OCI-LY1 (cell line): ENCODE data around the gene DIPK1C.

Experiments
- H2AFZ ChIP-seq: fragments of 200-600 bp; sonication (generic), shearing (Covaris generic); 2 replicates; pipeline ENCODE4 v1.6.0; 2014; ENCODE audit warnings: antibody characterized with exemption, mild to moderate bottlenecking, low read length
- H3F3A ChIP-seq: fragments of 200-600 bp; sonication (generic), shearing (Covaris generic); 2 replicates; pipeline ENCODE4 v1.6.0; 2014; ENCODE audit warnings: mild to moderate bottlenecking, antibody characterized with exemption, low read length, moderate library complexity; ENCODE audit not compliant: insufficient read depth
- H3K27ac ChIP-seq: fragments of 200-600 bp; sonication (generic); 2 replicates; pipeline ENCODE4 v1.5.1; 2014; ENCODE audit warnings: low read length, mixed run types, mild to moderate bottlenecking, low read depth; ENCODE audit not compliant: poor library complexity, severe bottlenecking
- H3K27me3 ChIP-seq: fragments of 200-600 bp; sonication (generic); 2 replicates; pipeline ENCODE4 v1.6.0; 2014; ENCODE audit warnings: antibody characterized with exemption, mild to moderate bottlenecking, low read length, moderate library complexity; ENCODE audit not compliant: insufficient read depth
- H3K36me3 ChIP-seq: fragments of 200-600 bp; sonication (generic); 2 replicates; pipeline ENCODE4 v1.6.1; 2014; ENCODE audit warnings: mild to moderate bottlenecking, antibody characterized with exemption, low read length, moderate library complexity, mixed read lengths; ENCODE audit not compliant: insufficient read depth
- H3K4me1 ChIP-seq: fragments of 200-600 bp; sonication (generic); 2 replicates; pipeline ENCODE4 v1.5.1; 2014; ENCODE audit warnings: mild to moderate bottlenecking, low read length, moderate library complexity; ENCODE audit not compliant: insufficient read depth, severe bottlenecking
- H3K4me2 ChIP-seq: fragments of 200-600 bp; sonication (generic), shearing (Covaris generic); 2 replicates; pipeline ENCODE4 v1.6.1; 2014; ENCODE audit warnings: low read length
- H3K4me3 ChIP-seq: fragments of 200-600 bp; sonication (generic); 2 replicates; pipeline ENCODE4 v1.5.1; 2014; ENCODE audit warnings: low read length, low read depth, mild to moderate bottlenecking, mixed read lengths; ENCODE audit not compliant: poor library complexity, severe bottlenecking
- H3K79me2 ChIP-seq: fragments of 200-600 bp; shearing (Covaris generic); 2 replicates; pipeline ENCODE4 v1.6.1; 2016; ENCODE audit warnings: mixed run types, low read length, mixed read lengths; ENCODE audit not compliant: insufficient read depth
- H3K9ac ChIP-seq: fragments of 200-600 bp; sonication (generic), shearing (Covaris generic); 2 replicates; pipeline ENCODE4 v1.6.1; 2014; ENCODE audit warnings: mild to moderate bottlenecking, low read length, mixed read lengths
- H3K9me2 ChIP-seq: fragments of 200-600 bp; sonication (generic), shearing (Covaris generic); 2 replicates; pipeline ENCODE4 v1.6.1; 2014; ENCODE audit warnings: low read depth, mild to moderate bottlenecking, low read length, mixed read lengths
- H3K9me3 ChIP-seq: fragments of 200-600 bp; shearing (Covaris generic); 2 replicates; pipeline ENCODE4 v1.6.1; 2014; ENCODE audit warnings: low read length, mixed read lengths
- H4K20me1 ChIP-seq: fragments of 200-600 bp; sonication (generic), shearing (Covaris generic); 2 replicates; pipeline ENCODE4 v1.6.0; 2016; ENCODE audit warnings: mild to moderate bottlenecking, low read length; ENCODE audit not compliant: insufficient read depth
- CTCF ChIP-seq: fragments of 200-600 bp; sonication (generic), shearing (Covaris generic); IDR thresholded peaks from 2 replicates; pipeline ENCODE4 v1.5.1; 2017; ENCODE audit warnings: mild to moderate bottlenecking, antibody characterized with exemption, low read length, moderate library complexity, mixed read lengths
- EZH2 ChIP-seq: fragments of 200-600 bp; sonication (generic), shearing (Covaris generic); IDR thresholded peaks from 2 replicates; pipeline ENCODE4 v1.8.0; 2017; ENCODE audit warnings: borderline replicate concordance, mixed run types, mild to moderate bottlenecking, antibody characterized with exemption, low read length, moderate library complexity, mixed read lengths

DIPK1C gene

DNA sequence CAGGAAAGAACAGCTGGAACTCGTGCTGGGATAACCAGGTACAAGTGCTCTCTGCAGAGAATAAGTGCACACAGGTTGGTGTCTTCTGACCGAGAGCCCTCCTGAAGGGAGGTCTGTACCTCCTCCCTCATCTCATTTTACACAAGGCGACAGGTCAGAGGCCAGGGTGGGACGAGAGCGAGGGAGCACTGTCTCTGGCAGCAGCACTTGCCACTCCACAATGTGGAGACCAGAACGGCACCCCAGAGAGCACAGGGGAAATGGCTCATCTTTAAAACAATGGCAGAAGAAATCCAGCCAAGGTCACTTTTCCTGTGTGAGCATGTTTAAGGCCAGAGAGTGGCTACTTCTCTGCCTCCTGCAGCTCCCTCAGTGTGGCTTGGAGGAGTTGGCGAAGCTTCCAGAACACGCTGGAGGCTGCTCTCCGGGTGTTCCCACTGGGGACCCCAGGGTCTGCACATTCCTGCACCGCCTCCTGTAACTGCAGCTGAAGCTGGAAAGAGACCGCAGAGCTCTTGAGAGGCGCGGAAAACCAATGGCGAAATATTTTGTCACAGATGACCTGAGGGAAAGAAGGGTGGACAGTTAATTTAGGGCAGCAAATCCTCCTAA, 20.8 kb downstream of the DIPK1C start:
- Histone ChIP-seq H3K9me2 (no peaks in the 10 kb centered on the region), H2AFZ (no peak overlapping the region)

DNA sequence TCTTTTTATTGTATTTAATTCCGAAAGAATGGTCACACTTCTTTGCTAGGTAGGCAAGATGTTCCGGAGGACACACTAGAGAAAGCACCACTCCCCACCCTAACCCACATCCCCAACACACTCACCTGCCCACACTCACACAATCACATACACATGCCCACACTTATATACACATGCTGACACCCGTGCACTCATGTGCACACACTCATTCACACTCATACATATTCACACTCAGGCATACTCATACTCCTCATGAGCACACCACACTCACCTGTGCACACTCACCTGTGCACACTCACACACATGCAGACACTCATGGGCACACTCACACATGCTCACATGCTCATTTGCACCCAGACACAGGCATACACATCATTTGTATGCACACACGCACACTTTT, 21.4 kb downstream of the DIPK1C start:
- Histone ChIP-seq H3K4me1 (no peaks in the 10 kb centered on the region), H3K4me2 (no peak overlapping the region), H3K27ac (no peak overlapping the region), H3K9ac (no peak overlapping the region), H3K79me2 (no peaks in the 10 kb centered on the region), H3K9me3 (no peaks in the 10 kb centered on the region), H3F3A (no peaks in the 10 kb centered on the region), H3K36me3 (no peaks in the 10 kb centered on the region), H4K20me1 (no peaks in the 10 kb centered on the region), H2AFZ (no peak overlapping the region), H3K27me3 (no peaks in the 10 kb centered on the region), H3K4me3 (no peak overlapping the region), H3K9me2 (no peaks in the 10 kb centered on the region)
- TF ChIP-seq EZH2 (no peak), CTCF (no peak)

More for the DNA sequence above, 20.8 kb downstream of the DIPK1C start:
- no peak overlapping the region for H3K4me3 ChIP-seq
- no peaks in the 10 kb centered on the region for H3K9me3 ChIP-seq
- no peak overlapping the region for H3K9ac ChIP-seq
- H3F3A ChIP-seq: no peaks in the 10 kb centered on the region
- H3K36me3 ChIP-seq: no peaks in the 10 kb centered on the region
- no peak overlapping the region for H3K27ac ChIP-seq
- H3K4me2 ChIP-seq: no peak overlapping the region
- no peaks in the 10 kb centered on the region for H4K20me1 ChIP-seq
- no peaks in the 10 kb centered on the region for H3K27me3 ChIP-seq
- no peaks in the 10 kb centered on the region for H3K4me1 ChIP-seq
- TF ChIP-seq EZH2: no peak
- TF ChIP-seq CTCF: no peak
- H3K79me2 ChIP-seq: no peaks in the 10 kb centered on the region

GRCh38 chr18:74434466-74434865, 22.6 kb downstream of the DIPK1C start:
- Histone ChIP-seq H3K27me3 (no peaks in the 10 kb centered on the region), H3K4me2 (no peak overlapping the region), H3K9ac (no peak overlapping the region), H4K20me1 (no peaks in the 10 kb centered on the region), H3K4me3 (no peak overlapping the region), H3K36me3 (no peaks in the 10 kb centered on the region), H3K9me3 (no peaks in the 10 kb centered on the region), H3K27ac (no peak overlapping the region), H2AFZ (no peak overlapping the region), H3F3A (no peaks in the 10 kb centered on the region), H3K79me2 (no peaks in the 10 kb centered on the region), H3K9me2 (no peaks in the 10 kb centered on the region), H3K4me1 (no peaks in the 10 kb centered on the region)
- TF ChIP-seq EZH2: no peak
- no peak for TF ChIP-seq CTCF
